Measurements from ENCODE around the gene KLHL41.
A peak's percentile ranks its signal among the peaks of the same experiment; 100 is the strongest.
"Not testable (repeated sequence)": the region's sequence is repeated elsewhere in the genome, so short reads cannot be mapped to it uniquely, and the experiment has no call there.

The KLHL41 gene

DNA sequence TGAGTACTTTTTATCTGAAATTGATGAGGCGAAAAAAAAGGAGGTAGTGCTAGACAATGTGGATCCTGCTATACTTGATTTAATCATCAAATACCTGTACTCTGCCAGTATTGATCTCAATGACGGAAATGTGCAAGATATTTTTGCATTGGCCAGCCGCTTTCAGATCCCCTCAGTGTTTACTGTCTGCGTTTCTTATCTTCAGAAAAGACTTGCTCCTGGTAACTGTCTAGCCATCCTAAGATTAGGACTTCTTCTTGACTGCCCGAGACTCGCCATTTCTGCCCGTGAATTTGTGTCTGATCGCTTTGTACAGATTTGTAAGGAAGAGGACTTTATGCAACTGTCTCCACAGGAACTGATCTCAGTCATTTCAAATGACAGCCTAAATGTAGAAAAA lies 453 bp downstream of the KLHL41 start:
- no peak for DNase-seq (ENCODE audit: low read depth)

DNA sequence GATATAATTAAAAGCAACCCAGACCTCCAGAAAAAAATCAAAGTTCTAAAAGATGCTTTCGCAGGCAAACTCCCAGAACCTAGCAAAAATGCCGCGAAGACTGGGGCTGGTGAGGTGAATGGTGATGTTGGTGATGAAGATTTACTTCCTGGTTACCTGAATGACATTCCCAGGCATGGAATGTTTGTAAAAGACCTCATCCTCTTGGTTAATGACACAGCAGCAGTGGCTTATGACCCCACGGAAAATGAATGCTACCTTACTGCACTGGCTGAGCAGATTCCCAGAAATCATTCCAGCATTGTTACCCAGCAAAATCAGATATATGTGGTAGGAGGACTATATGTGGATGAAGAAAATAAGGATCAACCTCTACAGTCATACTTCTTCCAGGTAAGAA lies 994 bp downstream of the KLHL41 start:
- DNase-seq (ENCODE audit: low read depth), result no peak

DNA sequence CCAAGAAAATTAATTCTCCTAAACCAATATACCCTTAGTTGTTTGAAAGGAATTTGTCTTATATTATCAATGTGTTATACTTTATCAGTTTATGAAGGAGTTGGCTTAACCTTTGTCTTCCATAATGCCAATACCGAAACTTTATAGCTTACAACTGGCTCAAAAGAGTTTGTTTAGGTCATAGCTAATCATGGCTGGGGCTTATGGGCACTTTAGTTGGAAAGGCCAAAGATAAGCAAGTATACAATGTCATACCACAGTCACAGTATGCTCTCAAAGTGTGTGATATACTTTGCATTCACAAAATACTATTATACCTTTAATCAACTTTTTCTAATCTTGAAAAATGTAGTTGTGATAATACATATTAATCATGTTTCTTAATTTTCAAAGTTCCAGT lies 2.3 kb downstream of the KLHL41 start:
- DNase-seq (ENCODE audit: low read depth), result no peak

DNA sequence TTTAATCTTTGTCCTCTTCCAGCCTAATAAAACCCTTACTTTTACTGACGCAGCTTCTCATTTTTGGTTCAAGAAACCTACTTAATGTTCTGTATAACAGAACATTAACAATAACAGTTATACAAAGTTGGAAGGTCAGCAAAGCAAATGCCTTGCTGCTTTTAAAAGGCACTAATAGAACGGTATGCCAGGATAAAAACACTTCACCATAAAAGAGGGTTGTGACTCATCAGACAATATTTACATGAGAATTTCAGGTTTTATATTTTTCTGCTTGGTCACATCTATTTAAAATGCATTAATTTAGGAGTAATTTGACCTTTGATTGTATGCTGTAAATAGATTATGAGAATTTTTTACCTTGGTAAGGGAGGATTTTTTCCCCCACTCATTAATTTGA lies 3.0 kb downstream of the KLHL41 start:
- DNase-seq (ENCODE audit: low read depth), result no peak

DNA sequence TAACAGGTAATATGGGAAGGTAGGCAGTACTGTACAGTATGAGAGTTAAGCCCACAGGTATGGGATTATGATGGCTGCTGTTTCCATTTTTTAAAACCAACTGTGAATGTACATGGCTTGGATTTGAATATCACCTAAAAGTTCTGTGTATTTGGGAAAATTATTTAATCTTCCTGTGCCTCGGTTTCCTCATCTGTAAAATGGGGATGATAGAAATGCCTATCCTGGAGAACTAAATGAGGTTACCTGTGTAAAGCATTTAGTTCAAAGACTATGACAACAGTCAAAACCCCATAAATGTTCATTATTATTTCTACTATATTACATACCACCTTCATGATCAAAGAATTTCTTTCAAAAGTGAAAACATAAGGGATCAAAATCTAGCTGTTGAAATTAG lies 3.6 kb downstream of the KLHL41 start:
- DNase-seq (ENCODE audit: low read depth), result no peak

DNA sequence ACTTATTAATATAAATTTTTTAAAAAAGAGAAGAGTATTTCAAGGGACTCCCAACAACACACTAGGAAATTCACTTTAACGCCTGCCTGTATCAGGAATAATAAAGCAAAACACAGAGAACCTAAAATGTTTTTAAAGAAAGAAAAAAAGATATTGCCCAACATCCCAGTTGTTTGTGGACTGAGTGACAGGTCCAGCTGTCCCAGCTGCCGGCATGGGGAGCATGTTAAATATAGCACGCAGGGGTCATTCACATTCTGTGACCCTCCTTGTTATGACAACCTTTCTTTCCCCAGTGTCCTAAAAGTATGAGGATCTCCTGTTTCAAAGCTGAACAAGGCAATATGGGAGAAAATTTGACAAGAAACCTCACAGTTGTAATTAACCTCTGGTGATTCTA lies 4.4 kb downstream of the KLHL41 start:
- no peak for DNase-seq (ENCODE audit: low read depth)

DNA sequence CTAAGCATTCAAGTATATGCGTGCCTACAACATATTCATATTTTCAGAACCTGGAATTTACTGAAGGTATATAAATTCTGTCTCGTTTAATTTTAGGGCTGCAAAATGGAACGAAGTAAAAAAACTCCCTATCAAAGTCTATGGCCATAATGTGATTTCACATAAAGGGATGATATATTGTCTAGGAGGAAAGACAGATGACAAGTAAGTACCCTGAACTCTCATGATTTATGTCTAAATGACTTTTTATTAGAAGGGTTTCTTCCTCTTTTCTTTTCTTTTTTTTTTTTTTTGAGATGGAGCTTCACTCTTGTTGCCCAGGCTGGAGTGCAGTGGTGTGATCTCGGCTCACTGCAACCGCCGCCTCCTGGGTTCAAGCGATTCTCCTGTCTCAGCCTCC lies 5.3 kb downstream of the KLHL41 start:
- not testable (repeated sequence) for DNase-seq (ENCODE audit: low read depth)

DNA sequence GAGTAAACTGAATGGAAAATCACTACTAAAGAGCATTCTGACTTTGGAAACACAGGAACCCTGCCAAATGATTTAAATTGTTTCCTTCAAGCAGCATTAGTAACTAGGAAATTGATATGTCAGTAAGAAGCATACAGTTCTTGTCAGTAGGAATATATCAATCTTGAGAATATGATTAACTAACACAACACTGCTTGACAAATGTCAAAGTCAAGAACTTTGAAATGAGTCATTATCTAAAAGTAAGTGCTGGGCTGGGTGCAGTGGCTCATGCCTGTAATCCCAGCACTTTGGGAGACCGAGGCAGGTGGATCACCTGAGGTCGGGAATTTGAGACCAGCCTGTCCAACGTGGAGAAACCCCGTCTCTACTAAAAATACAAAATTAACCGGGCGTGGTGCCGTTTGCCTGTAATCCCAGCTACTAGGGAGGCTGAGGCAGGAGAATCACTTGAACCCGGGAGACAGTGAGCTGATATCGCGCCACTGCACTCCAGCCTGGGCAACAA lies 7.0 kb downstream of the KLHL41 start:
- DNase-seq (ENCODE audit: low read depth), result not testable (repeated sequence)

DNA sequence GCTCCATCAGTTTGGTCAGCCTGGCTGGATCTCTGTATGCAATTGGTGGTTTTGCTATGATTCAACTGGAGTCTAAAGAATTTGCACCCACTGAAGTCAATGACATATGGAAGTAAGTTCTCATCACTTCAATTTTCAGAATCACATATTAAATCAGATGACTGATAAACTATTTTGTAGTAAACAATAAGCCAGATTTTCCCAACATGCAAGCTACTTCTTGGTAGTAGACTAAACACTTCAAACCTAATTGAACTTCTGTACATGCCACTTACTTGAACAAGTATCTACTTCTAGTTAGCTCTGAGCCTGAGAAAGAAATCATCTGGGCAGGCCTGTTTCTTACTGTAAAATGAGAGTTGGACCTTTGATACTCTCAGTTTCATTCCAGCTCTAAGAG lies 11.4 kb downstream of the KLHL41 start:
- DNase-seq (ENCODE audit: low read depth), result no peak

DNA sequence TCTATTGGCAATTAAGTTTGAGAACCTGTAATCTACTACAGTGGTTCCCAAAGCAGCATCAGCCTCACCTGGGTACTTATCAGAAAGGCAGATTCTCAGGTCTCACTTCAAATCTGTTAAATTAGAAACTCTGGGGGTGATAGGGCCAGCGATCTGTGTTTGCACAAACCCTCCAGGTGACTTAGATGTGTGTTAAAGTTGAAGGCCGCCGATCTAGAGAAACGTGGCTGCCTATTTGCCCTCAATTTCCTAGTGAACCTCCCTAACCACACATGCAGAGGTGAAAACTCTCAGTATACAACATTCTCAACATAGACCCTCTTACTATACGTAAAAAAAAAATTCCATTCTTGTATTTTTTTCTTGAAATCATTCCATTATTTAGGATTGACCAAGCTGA lies 14.2 kb downstream of the KLHL41 start:
- DNase-seq (ENCODE audit: low read depth), result no peak

DNA sequence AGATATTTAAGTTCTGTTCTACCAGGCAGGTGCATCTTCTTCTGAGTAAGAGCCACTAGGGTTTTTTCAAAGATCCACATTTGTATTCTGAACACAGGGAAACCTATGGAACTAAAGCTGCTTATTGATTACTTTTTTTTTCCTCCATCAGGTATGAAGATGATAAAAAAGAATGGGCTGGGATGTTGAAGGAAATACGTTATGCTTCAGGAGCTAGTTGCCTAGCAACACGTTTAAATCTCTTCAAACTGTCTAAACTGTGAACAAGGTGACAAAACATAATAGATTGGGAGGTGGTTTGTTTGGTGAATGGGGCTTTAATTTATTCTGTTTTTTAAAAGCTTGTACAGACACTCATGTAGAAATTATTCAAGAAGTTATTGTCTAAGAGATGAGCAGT lies 15.9 kb downstream of the KLHL41 start:
- no peak for DNase-seq (ENCODE audit: low read depth)

DNA sequence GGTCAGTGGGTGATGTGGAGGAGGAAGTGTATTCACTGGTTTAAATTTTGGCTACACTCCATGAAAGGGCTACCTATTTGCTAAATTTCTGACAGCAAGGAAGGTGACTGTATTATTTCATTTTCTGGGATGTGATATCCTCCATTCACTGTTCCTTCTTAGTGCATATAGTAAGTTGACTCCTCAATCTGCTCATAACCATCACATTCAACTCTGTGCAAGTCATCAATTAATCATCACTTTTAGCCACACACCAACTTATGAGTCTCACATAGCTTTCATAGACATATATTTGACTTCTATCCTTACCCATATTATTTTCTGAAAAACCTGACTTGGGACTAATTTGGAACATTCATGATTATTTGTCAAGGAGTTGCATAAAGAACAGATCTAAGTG lies 16.9 kb downstream of the KLHL41 start:
- no peak for DNase-seq (ENCODE audit: low read depth)

DNA sequence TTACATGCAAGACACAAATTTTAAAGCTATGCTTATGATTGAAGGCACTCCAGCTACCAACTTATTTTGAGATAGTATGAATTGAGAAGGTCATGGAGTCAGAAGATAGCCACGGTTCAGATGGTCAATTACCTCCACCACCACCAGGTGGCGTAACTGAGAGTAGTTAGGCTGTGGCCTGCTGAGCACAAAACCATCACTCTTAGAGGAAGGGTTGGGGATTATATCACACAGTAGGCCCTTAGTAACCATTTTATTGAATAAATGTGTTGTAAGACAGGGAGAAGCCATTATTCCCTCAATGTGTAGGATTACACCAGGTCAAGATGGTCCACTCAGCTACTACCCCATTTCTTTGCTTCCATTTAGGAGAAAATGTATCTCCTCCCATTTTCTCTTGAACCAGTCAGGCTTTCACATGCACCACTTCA lies 18.8 kb downstream of the KLHL41 start:
- peak; percentile 62 for DNase-seq (ENCODE audit: low read depth)

DNA sequence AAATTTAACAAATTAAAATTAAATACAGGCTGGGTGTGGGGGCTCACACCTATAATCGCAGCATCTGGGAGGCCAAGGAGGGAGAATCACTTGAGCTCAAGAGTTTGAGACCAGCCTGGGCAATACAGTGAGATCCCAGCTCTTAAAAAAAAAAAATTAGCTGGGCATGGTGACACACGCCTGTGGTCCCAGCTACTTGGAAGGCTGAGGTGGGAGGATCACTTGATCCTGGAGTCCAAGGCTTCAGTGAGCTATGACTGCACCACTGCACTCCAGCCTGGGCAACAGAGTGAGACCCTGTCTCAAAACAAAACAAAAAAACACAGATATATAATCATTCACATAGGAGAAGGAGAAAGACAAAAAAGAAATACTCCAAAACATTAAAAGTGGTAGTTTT lies 30.0 kb downstream of the KLHL41 start:
- DNase-seq (ENCODE audit: low read depth), result not testable (repeated sequence)

DNA sequence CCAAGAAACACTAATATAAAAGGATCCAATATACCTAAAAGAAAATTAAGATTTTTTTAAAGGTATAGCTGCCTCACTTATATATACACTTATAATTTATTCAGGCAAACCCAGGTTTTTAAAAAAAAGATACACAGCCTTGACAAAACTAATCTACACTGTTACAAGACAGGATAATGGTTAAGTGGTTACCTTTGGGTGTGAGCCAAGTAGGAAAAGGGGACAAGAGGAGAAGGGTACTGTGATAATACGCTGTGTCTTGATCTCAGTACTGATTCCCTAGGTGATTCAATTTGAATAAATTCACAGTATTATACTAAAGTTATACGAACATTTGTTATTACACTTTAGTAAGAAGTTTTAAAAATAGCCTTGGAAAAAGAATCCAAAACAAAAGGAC lies 30.6 kb downstream of the KLHL41 start:
- no peak for DNase-seq (ENCODE audit: low read depth)

DNA sequence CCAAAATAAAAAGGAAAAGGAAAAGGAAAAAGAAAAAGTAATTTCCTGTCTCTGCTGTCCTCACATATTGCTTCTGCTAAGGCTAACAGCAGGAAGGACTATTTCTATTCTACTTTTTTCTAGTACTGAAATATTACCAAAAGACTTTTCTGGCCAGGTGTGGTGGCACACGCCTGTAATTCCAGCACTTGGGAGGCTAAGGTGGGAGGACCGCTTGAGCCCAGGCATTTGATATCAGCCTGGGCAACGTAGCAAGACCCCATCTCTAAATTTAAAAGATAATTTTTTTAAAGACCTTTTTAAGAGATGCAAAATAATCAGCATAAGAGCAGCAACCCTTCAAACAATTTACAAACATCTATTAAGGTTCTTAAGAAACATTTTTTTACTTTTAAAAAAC lies 32.9 kb downstream of the KLHL41 start:
- DNase-seq (ENCODE audit: low read depth), result no peak

DNA sequence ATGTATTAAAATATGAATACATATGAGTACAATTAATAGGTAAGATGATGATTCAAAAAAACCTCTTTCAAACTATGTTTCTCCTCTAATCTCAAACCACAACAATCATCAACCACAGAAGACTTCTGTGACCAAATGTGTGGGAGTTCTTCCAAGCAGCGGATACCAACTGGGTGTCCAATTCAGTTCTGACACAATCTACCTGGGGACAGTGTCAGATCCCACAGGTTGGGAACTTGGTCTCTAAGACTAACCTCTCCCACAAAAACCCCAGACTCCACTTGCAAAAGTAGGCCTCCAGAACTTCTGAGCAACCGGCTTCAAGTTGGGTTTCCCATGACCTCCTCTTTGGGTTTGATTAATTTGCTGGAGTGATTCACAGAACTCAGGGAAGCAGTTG lies 37.3 kb downstream of the KLHL41 start:
- DNase-seq (ENCODE audit: low read depth), result no peak

DNA sequence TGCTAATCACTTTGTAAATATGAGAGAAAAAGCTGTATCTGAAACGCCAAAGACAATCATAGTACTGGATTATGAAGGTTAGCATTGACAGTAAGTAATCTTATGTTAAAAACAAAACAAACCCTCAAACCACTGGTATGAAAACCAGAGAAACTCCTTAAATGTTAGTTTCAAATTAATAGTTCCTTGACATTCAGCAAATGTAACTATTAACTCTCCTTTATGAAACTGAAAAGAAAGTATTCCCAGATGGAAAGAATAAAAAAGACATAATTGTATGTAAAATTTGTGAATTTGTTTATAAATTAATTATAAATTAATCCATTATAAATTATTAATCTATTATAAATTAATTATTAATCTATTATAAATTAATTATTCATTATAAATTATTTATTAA lies 51.9 kb downstream of the KLHL41 start:
- DNase-seq (ENCODE audit: low read depth), result no peak

DNA sequence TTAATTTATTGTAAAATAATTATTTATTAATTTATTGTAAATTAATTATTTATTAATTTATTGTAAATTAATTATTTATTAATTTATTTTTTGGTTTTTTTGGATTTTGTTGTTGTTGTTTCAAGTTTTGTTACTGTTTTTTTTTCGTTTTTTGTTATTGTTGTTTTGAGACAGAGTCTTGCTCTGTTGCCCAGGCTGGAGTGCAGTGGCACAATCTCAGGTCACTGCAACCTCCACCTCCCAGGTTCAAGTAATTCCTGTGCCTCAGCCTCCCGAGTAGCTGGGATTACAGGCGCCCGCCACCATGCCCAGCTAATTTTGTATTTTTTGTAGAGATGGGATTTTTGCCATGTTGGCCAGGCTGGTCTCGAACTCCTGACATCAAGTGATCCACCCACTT lies 52.6 kb downstream of the KLHL41 start:
- DNase-seq (ENCODE audit: low read depth), result not testable (repeated sequence)

DNA sequence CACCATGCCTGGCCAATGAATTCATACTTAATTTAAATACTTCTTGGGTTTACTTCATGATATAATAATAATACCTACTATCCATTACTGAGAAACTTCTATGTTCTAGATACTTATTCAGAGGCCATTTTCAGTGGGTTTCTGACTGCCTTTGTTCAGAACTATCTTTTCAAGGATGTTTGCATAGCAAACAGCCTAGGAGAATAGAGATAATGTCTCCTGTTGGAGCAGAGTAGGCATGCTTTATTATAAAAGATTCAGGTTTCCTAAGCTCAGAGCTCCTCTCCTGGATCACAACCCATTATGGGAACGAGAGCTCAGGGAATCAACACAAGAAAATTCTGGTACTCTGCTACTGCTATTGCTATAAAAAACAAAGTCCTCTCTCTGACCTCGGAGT lies 53.0 kb downstream of the KLHL41 start:
- no peak for DNase-seq (ENCODE audit: low read depth)

DNA sequence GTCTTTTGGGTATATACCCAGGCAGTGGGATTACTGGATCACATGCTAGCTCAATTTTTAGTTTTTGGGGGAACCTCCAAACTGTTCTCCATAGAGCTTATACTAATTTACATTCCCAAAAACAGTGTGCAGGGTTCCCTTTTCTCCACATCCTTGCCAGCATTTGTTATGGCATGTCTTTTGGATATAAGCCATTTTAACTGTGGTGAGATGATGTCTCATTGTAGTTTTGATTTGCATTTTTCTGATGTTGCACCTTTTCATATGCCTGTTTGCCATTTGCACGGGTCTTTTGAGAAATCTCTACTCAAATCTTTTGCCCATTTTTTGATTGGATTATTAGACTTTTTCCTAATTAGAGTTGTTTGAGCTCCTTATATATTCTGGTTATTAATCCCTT lies 56.2 kb downstream of the KLHL41 start:
- no peak for DNase-seq (ENCODE audit: low read depth)

DNA sequence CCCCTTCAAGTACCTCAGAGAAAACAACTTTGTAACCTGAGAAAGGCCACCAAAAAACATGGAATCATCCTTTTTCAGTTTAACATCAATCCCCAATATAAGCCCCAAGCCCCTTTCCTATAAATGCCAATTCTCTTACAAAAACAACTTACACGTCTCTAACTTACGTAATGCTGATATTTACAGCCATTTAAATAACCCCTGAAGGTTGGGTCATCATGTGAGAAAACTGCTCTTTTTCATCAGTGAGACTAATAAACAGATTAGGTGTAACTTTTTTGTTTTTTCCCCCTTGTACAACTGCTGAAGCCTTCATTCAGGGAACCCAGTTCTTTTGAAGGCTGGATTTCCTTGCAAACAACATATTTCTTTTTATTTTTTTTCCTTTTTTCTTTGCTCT lies 60.4 kb downstream of the KLHL41 start:
- no peak for DNase-seq (ENCODE audit: low read depth)

DNA sequence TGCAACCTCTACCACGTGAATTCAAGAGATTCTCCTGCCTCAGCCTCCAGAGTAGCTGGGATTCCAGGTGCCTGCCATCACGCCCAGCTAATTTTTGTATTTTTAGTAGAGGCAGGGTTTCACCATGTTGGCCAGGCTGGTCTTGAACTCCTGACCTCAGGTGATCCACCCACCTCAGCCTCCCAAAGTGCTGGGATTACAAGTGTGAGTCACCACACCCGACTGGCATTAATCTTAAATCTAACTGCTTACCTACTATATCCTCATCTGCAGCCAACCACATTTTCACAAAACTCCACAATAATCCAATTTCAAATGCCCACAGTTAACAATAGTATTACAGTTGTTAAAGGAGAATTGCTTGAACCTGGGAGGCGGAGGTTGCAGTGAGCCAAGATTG lies 61.2 kb downstream of the KLHL41 start:
- DNase-seq (ENCODE audit: low read depth), result not testable (repeated sequence)

DNA sequence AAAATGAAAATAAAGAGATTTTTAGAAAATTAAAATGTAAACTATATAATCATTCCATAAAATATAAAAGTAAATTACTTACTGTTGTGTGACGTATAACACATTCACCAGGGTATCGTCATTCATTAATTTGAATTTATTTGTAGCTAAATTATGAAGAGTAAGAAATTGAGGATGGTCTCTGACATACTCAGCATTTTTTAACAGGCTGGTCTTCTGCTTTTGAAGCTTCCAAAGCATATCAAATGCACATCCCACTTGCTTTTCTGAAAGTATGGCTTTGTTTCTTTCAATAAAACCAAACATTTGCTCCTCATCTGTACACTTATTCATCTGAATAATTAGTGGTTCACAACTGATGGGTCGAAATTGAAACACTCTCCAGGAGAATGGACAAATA lies 62.1 kb downstream of the KLHL41 start:
- no peak for DNase-seq (ENCODE audit: low read depth)

DNA sequence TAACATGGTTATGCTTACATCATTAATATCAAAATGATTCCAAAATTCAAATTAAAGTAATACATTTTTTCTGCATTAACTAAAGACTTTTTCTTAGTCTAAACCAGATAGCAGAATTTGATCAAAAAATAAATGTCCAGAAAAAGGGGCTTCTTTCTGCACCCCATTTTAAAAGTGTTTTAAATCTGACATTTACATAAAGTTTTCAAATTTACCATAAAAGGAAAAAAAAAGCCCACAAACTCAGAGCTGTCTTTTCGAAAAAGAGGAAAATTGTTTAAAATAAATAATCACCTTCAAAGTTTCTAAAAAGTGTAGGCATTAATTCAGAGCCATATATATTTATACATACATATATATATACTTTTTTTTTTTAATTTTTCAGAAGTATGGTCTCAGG lies 62.7 kb downstream of the KLHL41 start:
- DNase-seq (ENCODE audit: low read depth), result no peak
